ENCODE results near the gene RBM23.

DNA sequence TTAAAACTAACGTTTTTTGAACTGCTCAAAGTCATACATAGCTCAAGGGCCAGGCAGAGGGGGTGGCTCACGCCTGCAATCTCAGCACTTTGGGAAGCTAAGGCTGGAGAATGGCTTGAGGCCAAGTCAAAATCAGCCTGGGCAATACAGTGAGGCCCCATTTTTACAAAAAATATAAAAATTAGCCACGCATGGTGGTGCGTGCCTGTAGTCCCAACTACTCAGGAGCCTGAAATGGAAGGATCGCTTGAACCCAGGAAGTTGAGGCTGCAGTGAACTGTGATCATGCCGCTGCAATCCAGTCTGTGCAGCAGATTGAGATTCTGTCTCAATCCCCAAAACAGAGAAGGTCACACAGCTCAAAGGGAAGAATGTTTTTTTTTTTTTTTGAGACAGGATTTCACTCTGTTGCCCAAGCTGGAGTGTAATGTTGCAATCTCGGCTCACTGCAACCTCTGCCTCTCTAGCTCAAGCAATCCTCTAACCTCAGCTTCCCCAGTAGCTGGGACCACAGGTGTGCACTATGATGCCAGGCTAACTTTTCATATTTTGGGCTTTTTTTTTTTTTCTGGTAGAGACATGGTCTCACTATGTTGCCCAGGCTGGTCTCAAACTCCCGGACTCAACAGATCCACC, 2.9 kb downstream of the RBM23 start:
- no peak for TF ChIP-seq SMC3 (conservative IDR thresholded peaks at IDR 0.05; ENCODE audit: poor library complexity)
- no peak for TF ChIP-seq CTCF (IDR thresholded peaks at IDR 0.05; ENCODE audit: poor library complexity, severe bottlenecking)
- TF ChIP-seq, protein P1, sequence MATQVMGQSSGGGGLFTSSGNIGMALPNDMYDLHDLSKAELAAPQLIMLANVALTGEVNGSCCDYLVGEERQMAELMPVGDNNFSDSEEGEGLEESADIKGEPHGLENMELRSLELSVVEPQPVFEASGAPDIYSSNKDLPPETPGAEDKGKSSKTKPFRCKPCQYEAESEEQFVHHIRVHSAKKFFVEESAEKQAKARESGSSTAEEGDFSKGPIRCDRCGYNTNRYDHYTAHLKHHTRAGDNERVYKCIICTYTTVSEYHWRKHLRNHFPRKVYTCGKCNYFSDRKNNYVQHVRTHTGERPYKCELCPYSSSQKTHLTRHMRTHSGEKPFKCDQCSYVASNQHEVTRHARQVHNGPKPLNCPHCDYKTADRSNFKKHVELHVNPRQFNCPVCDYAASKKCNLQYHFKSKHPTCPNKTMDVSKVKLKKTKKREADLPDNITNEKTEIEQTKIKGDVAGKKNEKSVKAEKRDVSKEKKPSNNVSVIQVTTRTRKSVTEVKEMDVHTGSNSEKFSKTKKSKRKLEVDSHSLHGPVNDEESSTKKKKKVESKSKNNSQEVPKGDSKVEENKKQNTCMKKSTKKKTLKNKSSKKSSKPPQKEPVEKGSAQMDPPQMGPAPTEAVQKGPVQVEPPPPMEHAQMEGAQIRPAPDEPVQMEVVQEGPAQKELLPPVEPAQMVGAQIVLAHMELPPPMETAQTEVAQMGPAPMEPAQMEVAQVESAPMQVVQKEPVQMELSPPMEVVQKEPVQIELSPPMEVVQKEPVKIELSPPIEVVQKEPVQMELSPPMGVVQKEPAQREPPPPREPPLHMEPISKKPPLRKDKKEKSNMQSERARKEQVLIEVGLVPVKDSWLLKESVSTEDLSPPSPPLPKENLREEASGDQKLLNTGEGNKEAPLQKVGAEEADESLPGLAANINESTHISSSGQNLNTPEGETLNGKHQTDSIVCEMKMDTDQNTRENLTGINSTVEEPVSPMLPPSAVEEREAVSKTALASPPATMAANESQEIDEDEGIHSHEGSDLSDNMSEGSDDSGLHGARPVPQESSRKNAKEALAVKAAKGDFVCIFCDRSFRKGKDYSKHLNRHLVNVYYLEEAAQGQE (IDR thresholded peaks at IDR 0.05; ENCODE audit: borderline replicate concordance), result no peak
- TF ChIP-seq EP300 (conservative IDR thresholded peaks at IDR 0.05; ENCODE audit: poor library complexity, severe bottlenecking), result no peak
- TF ChIP-seq MXI1 (conservative IDR thresholded peaks at IDR 0.05; ENCODE audit: poor library complexity, severe bottlenecking), result no peak
